Type B pancreatic cell (in vitro differentiated cells): Measurements from ENCODE around the gene TBCCD1. TPM values are rescaled to one million over a fixed set of nuclear protein-coding genes. Genes with fewer than 3 reads are reported as not detected.
"Not testable (repeated sequence)": the region's sequence is repeated elsewhere in the genome, so short reads cannot be mapped to it uniquely, and the experiment has no call there.

Experiments
- DNase-seq: peaks from one replicate; pipeline ENCODE4 v3.0.0; 2021; ENCODE audit warnings: mixed read lengths; ENCODE audit not compliant: unreplicated experiment; ENCODE audit errors: extremely low spot score
- H3K27ac Mint-ChIP-seq: 2 replicates; pipeline ENCODE4 v1.8.0; 2021; ENCODE audit warnings: mild to moderate bottlenecking, mixed read lengths
- H3K27me3 Mint-ChIP-seq: 2 replicates; pipeline ENCODE4 v1.8.0; 2021; ENCODE audit warnings: mixed read lengths
- H3K36me3 Mint-ChIP-seq: 2 replicates; pipeline ENCODE4 v1.8.0; 2021; ENCODE audit warnings: mixed read lengths
- H3K4me1 Mint-ChIP-seq: one replicate; pipeline ENCODE4 v1.8.0; 2021; ENCODE audit warnings: mixed read lengths; ENCODE audit not compliant: unreplicated experiment
- H3K4me3 Mint-ChIP-seq: 2 replicates; pipeline ENCODE4 v1.8.0; 2021; ENCODE audit warnings: mild to moderate bottlenecking, mixed read lengths
- H3K9me3 Mint-ChIP-seq: 2 replicates; pipeline ENCODE4 v1.8.0; 2021; ENCODE audit warnings: mixed read lengths
- total RNA-seq: library from RNA; stranded (reverse); gene quantifications from 2 replicates; pipeline ENCODE4 v1.2.1, GENCODE V29; 2021; ENCODE audit warnings: low replicate concordance
- TF ChIP-seq, protein P1 (sequence below): fragments of 200-600 bp; sonication (generic); conservative IDR thresholded peaks from 2 replicates; pipeline ENCODE4 v1.5.0; 2021; ENCODE audit warnings: antibody characterized with exemption, mild to moderate bottlenecking

Gene TBCCD1
- total RNA-seq, 1 donor from 2014 or later, result 16.6 TPM

GRCh38 chr3:186577521-186577920, 10.4 kb upstream of the TBCCD1 start:
- DNase-seq, result no peak
- Mint-ChIP-seq H3K36me3 (peaks cover 27% of the 10 kb centered on the region), H3K4me3 (no peak overlapping the region), H3K27ac (no peak overlapping the region), H3K4me1 (no peaks in the 10 kb centered on the region), H3K9me3 (no peaks in the 10 kb centered on the region), H3K27me3 (no peaks in the 10 kb centered on the region)
- TF ChIP-seq, protein P1, sequence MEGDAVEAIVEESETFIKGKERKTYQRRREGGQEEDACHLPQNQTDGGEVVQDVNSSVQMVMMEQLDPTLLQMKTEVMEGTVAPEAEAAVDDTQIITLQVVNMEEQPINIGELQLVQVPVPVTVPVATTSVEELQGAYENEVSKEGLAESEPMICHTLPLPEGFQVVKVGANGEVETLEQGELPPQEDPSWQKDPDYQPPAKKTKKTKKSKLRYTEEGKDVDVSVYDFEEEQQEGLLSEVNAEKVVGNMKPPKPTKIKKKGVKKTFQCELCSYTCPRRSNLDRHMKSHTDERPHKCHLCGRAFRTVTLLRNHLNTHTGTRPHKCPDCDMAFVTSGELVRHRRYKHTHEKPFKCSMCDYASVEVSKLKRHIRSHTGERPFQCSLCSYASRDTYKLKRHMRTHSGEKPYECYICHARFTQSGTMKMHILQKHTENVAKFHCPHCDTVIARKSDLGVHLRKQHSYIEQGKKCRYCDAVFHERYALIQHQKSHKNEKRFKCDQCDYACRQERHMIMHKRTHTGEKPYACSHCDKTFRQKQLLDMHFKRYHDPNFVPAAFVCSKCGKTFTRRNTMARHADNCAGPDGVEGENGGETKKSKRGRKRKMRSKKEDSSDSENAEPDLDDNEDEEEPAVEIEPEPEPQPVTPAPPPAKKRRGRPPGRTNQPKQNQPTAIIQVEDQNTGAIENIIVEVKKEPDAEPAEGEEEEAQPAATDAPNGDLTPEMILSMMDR, result no peak

DNA sequence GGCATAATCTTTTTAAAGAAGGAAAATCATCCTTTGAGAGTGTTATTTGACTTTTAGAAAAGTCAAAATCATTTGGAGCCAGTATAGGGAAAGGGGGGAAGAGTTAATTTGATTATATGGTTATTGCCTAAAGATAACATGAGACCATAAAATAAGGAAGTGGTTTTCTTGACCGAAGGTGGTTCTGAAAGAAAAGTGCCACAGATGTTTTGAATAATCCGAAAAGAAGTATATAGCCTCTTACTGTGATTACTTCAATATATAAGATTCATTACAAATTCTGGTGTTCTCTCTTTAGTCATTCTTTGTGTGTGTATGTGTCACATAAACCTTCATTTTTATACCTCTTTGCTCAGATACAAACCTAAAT, 4.5 kb upstream of the TBCCD1 start:
- Mint-ChIP-seq H3K27me3 (no peaks in the 10 kb centered on the region), H3K27ac (peak overlapping the region; percentile 96)

DNA sequence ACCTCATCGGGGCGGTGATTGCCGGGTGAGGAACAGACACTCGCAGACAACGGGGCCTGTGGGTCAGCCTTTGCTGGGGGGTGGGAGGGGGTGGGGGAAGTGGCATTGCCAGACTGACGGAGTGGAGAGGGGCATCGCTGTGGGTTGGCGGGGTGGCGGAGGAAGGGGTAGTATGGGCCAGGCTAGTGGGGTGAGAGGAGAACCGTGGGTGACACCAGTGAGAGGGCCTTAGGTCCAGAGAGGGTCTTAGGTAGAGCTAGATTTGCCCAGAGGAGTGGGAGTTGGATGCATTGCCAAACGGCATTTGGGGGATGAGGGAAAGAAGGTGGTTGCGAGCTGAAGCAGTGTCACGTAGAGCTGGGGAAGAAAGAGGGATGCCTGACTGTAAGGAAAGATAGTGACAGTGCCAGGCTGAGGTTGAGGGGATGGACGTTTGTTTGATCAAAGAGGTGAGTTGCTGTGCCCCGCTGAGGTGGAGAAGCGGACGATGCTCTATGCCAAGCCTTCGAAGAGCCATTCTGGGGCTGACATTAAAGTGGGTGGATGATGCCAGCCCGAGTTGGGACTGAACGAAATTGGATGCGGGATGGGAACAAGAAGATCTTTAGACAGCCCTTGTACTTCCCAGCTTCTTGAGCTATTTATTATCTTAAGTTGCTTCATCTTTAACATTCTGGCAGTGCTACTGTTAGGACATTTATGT, 4.0 kb upstream of the TBCCD1 start:
- TF ChIP-seq, protein P1, result no peak
- Mint-ChIP-seq H3K27me3 (no peaks in the 10 kb centered on the region), H3K36me3 (peaks cover 10% of the 10 kb centered on the region), H3K4me1 (peaks cover 26% of the 10 kb centered on the region), H3K27ac (peak overlapping the region; percentile 96), H3K4me3 (peak overlapping the region; percentile 98), H3K9me3 (no peaks in the 10 kb centered on the region)
- DNase-seq, result no peak

More for the DNA sequence above, 4.5 kb upstream of the TBCCD1 start:
- peak overlapping the region; percentile 98 for H3K4me3 Mint-ChIP-seq
- peaks cover 14% of the 10 kb centered on the region for H3K36me3 Mint-ChIP-seq
- H3K4me1 Mint-ChIP-seq, result peaks cover 21% of the 10 kb centered on the region
- TF ChIP-seq, protein P1, result no peak
- no peaks in the 10 kb centered on the region for H3K9me3 Mint-ChIP-seq
- DNase-seq, result no peak

DNA sequence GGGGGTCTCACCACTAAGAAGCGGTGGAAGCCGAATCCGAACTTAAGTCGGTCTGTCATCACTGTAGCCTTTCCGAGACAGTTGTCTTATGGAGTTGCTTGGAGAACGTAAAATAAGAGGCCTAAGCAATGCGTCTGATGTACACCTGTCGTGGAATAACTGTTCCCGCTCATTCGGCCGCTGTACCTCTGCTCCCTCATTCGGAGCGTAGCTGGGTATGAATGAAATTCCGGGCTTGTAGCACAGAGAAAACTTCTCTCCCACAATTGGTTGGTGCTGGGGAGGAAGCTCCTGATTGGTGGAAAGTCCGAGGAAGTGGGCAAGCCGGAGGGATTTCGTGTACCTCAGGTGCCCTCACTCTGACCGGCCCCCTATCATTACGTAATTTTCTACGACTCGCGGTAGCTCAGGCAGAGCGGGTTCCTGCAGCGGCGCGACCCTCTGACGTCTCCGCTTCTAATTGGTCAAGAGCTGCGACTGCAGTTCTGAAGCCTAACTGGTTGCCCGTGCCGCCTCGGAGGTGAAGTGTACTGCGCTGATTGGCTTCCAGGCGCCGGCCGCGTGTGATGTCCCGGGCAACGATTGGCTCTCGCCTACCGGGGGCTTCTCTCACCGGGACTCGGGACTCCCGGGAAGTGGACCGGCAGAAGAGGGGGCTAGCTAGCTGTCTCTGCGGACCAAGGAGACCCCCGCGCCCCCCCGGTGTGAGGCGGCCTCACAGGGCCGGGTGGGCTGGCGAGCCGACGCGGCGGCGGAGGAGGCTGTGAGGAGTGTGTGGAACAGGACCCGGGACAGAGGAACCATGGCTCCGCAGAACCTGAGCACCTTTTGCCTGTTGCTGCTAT, 3.2 kb upstream of the TBCCD1 start, which contains the start of gene DNAJB11:
Gene DNAJB11 (plus strand): TSS at position 625 of the 845 bp plus-strand sequence. CDS start 178 bp downstream, at position 803.
- TF ChIP-seq, protein P1, result no peak
- peak within 1 kb of the TSS; percentile 98 for H3K27ac Mint-ChIP-seq
- H3K9me3 Mint-ChIP-seq, result no peaks in the 10 kb centered on the region
- DNase-seq, result peak; percentile 98
- H3K4me1 Mint-ChIP-seq, result peaks cover 26% of the 10 kb centered on the region
- no peaks in the 10 kb centered on the region for H3K27me3 Mint-ChIP-seq
- H3K36me3 Mint-ChIP-seq, result peaks cover 9% of the 10 kb centered on the region
- peak within 1 kb of the TSS; percentile 98 for H3K4me3 Mint-ChIP-seq

DNA sequence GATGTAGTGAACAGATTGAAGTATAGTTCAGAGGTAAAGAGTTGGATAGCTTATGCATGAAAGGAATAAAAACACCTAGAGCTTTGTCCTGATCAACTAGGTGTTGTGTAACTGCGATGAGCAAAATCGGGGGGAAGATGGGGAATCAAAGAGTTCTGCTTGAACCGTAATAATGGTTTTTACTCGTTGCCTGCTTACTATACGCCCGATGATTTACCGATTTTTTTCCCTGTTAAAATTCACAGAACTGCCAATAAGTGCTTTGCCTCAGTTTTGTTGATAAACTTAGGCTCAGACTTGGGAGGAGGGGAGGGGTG, 2.6 kb upstream of the TBCCD1 start:
- Mint-ChIP-seq H3K4me1 (peaks cover 26% of the 10 kb centered on the region), H3K4me3 (peak overlapping the region; percentile 98), H3K9me3 (no peaks in the 10 kb centered on the region), H3K36me3 (peaks cover 7% of the 10 kb centered on the region), H3K27me3 (no peaks in the 10 kb centered on the region), H3K27ac (peak overlapping the region; percentile 98)
- no peak for DNase-seq
- TF ChIP-seq, protein P1, result no peak

GRCh38 chr3:186569361-186569760, 2.2 kb upstream of the TBCCD1 start:
- H3K27ac Mint-ChIP-seq, result peak overlapping the region; percentile 98
- H3K4me1 Mint-ChIP-seq, result peaks cover 26% of the 10 kb centered on the region
- H3K36me3 Mint-ChIP-seq, H3K9me3 Mint-ChIP-seq, DNase-seq, H3K27me3 Mint-ChIP-seq: not testable (repeated sequence)
- peak overlapping the region; percentile 98 for H3K4me3 Mint-ChIP-seq
